MM.1S (cell line): ENCODE data around the gene NAT8L.

Source experiments
- EZH2 ChIP-seq: fragments of 300-600 bp; sonication (generic); optimal IDR thresholded peaks from 2 replicates; pipeline ENCODE3; 2017; ENCODE audit warnings: low read depth, mild to moderate bottlenecking, antibody characterized with exemption, low read length, mixed read lengths
- EZH2phosphoT487 ChIP-seq: fragments of 300-600 bp; sonication (generic); IDR thresholded peaks from 2 replicates; pipeline ENCODE4 v1.6.1; 2018; ENCODE audit warnings: antibody characterized with exemption, low read length
- TF ChIP-seq, protein P1 (sequence below): fragments of 300-600 bp; sonication (generic); IDR thresholded peaks from 2 replicates; pipeline ENCODE4 v1.5.1; 2016; ENCODE audit warnings: antibody characterized with exemption, low read length, mixed read lengths

GRCh38 chr4:2049811-2050210 lies 9.3 kb upstream of the NAT8L start:
- TF ChIP-seq, protein P1, sequence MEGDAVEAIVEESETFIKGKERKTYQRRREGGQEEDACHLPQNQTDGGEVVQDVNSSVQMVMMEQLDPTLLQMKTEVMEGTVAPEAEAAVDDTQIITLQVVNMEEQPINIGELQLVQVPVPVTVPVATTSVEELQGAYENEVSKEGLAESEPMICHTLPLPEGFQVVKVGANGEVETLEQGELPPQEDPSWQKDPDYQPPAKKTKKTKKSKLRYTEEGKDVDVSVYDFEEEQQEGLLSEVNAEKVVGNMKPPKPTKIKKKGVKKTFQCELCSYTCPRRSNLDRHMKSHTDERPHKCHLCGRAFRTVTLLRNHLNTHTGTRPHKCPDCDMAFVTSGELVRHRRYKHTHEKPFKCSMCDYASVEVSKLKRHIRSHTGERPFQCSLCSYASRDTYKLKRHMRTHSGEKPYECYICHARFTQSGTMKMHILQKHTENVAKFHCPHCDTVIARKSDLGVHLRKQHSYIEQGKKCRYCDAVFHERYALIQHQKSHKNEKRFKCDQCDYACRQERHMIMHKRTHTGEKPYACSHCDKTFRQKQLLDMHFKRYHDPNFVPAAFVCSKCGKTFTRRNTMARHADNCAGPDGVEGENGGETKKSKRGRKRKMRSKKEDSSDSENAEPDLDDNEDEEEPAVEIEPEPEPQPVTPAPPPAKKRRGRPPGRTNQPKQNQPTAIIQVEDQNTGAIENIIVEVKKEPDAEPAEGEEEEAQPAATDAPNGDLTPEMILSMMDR: no peak
- TF ChIP-seq EZH2 (no peak), EZH2phosphoT487 (no peak)
